CD14-positive monocyte (primary cell): ENCODE results near the gene FAM210A. TPM values are rescaled to one million over a fixed set of nuclear protein-coding genes. Genes with fewer than 3 reads are reported as not detected.
A peak's percentile ranks its signal among the peaks of the same experiment; 100 is the strongest.
"Not testable (repeated sequence)": the region's sequence is repeated elsewhere in the genome, so short reads cannot be mapped to it uniquely, and the experiment has no call there.

Experiments used
- DNase-seq, 3 donors: peaks; one replicate each; pipeline ENCODE4 v3.0.0-alpha.2; 2011 to 2022
- H2AFZ ChIP-seq: 2 replicates; pipeline ENCODE4 v1.6.0; 2012; ENCODE audit warnings: mild to moderate bottlenecking, low read depth, low read length, inconsistent platforms; ENCODE audit not compliant: insufficient read depth, poor library complexity, severe bottlenecking
- H3K27ac ChIP-seq, 2 donors: 1 replicate in 1 of 2; 2 replicates in 1 of 2; pipeline ENCODE4 v1.5.1; 2012 to 2013; ENCODE audit warnings: low read length in 2 of 2, control low read depth in 1 of 2, inconsistent platforms in 1 of 2, low read depth in 1 of 2, mild to moderate bottlenecking in 1 of 2
- H3K27me3 ChIP-seq, 2 donors: one replicate each; pipeline versions ENCODE4 v1.6.0 to v1.6.1; 2011 to 2013; ENCODE audit warnings: low read length in 2 of 2; ENCODE audit not compliant: control insufficient read depth in 2 of 2, insufficient read depth in 2 of 2
- H3K36me3 ChIP-seq, 2 donors: replicated peaks in 1 of 2; 1 replicate in 1 of 2; 2 replicates in 1 of 2; pipeline versions ENCODE4 v1.5.1 to v1.6.1; 2012 to 2013; ENCODE audit warnings: low read length in 2 of 2, control low read depth in 1 of 2, inconsistent platforms in 1 of 2, mild to moderate bottlenecking in 1 of 2; ENCODE audit not compliant: insufficient read depth in 2 of 2, control insufficient read depth in 1 of 2
- H3K4me1 ChIP-seq, 2 donors: 1 replicate in 1 of 2; 2 replicates in 1 of 2; pipeline versions ENCODE4 v1.5.1 to v1.6.1; 2012 to 2013; ENCODE audit warnings: low read length in 2 of 2, control low read depth in 1 of 2, inconsistent platforms in 1 of 2, mild to moderate bottlenecking in 1 of 2, moderate library complexity in 1 of 2; ENCODE audit not compliant: insufficient read depth in 2 of 2, control insufficient read depth in 1 of 2
- H3K4me2 ChIP-seq: replicated peaks from 2 replicates; pipeline ENCODE3; 2012; ENCODE audit warnings: low read length, moderate library complexity, mild to moderate bottlenecking; ENCODE audit not compliant: poor library complexity, severe bottlenecking; ENCODE audit errors: extremely low read depth
- H3K4me3 ChIP-seq, 3 experiments: fragments of 200-600 bp in 1 of 3; sonication (generic) in 1 of 3; replicated peaks in 1 of 3; 1 replicate in 2 of 3; 2 replicates in 1 of 3; pipeline ENCODE4 v1.5.1; 2011 to 2013; ENCODE audit warnings: low read length in 3 of 3, mild to moderate bottlenecking in 3 of 3, control low read depth in 2 of 3, low read depth in 2 of 3, inconsistent platforms in 1 of 3, moderate library complexity in 1 of 3
- H3K79me2 ChIP-seq: 2 replicates; pipeline ENCODE4 v1.6.0; 2012; ENCODE audit warnings: mild to moderate bottlenecking, control low read depth, inconsistent platforms, low read length, moderate library complexity; ENCODE audit not compliant: insufficient read depth
- H3K9ac ChIP-seq: 2 replicates; pipeline ENCODE4 v1.6.0; 2017; ENCODE audit warnings: low read length, mild to moderate bottlenecking; ENCODE audit not compliant: insufficient read depth, poor library complexity, severe bottlenecking
- H3K9me3 ChIP-seq, 2 donors: replicated peaks in 1 of 2; 1 replicate in 1 of 2; 2 replicates in 1 of 2; pipeline versions ENCODE4 v1.5.1 to v1.6.1; 2012 to 2013; ENCODE audit warnings: low read length in 2 of 2, control low read depth in 1 of 2; ENCODE audit not compliant: control insufficient read depth in 1 of 2, insufficient read depth in 1 of 2
- H4K20me1 ChIP-seq: 2 replicates; pipeline ENCODE4 v1.6.0; 2012; ENCODE audit warnings: mild to moderate bottlenecking, low read length, control low read depth, moderate library complexity; ENCODE audit not compliant: insufficient read depth
- H3K27ac Mint-ChIP-seq, 7 donors: one replicate each; pipeline ENCODE4 v1.8.0; 2020; ENCODE audit warnings: mild to moderate bottlenecking in 7 of 7, mixed read lengths in 7 of 7, moderate library complexity in 6 of 7, inconsistent platforms in 2 of 7
- H3K27me3 Mint-ChIP-seq, 3 donors: one replicate each; pipeline ENCODE4 v1.8.0; 2021 to 2022; ENCODE audit warnings: low read depth in 3 of 3, mild to moderate bottlenecking in 3 of 3, mixed read lengths in 3 of 3, moderate library complexity in 3 of 3, inconsistent platforms in 1 of 3
- H3K36me3 Mint-ChIP-seq, 2 donors: one replicate each; pipeline ENCODE4 v1.8.0; 2020; ENCODE audit warnings: mixed read lengths in 2 of 2, inconsistent platforms in 1 of 2, mild to moderate bottlenecking in 1 of 2
- H3K4me1 Mint-ChIP-seq: one replicate; pipeline ENCODE4 v1.8.0; 2020; ENCODE audit warnings: mild to moderate bottlenecking, mixed read lengths
- H3K4me3 Mint-ChIP-seq, 2 donors: one replicate each; pipeline ENCODE4 v1.8.0; 2020; ENCODE audit warnings: mild to moderate bottlenecking in 2 of 2, mixed read lengths in 2 of 2, moderate library complexity in 1 of 2
- H3K9me3 Mint-ChIP-seq, 7 donors: one replicate each; pipeline ENCODE4 v1.8.0; 2020 to 2022; ENCODE audit warnings: mixed read lengths in 7 of 7, mild to moderate bottlenecking in 6 of 7, moderate library complexity in 6 of 7, inconsistent platforms in 2 of 7
- CTCF ChIP-seq: fragments of 200-600 bp; IDR thresholded peaks from one replicate; pipeline ENCODE4 v1.8.0; 2022; ENCODE audit warnings: antibody characterized with exemption, mild to moderate bottlenecking
- WGBS: methylation state at CpG from one replicate; pipeline ENCODE4 v1.1.5; 2013; ENCODE audit warnings: missing lambda C conversion rate; ENCODE audit not compliant: insufficient coverage; 5-methylcytosine and 5-hydroxymethylcytosine counted together
- intact Hi-C, 2 donors: fragments of 100-400 bp; cut with micrococcal nuclease; formaldehyde crosslinking; loops; one replicate each; pipeline versions ENCODE4 v1.15.0 to v1.15.1; 2023
- polyA plus RNA-seq, 3 donors: library from polyadenylated mRNA; depleted of rRNA in 1 of 3; unstranded in 2 of 3; stranded (reverse) in 1 of 3; fragments of 300-500 nt in 2 of 3; fragments of >200 nt in 1 of 3; fragmentation: Illumina TruSeq in 2 of 3; gene quantifications; 1 replicate in 2 of 3; 2 replicates in 1 of 3; pipeline ENCODE4 v1.2.3, GENCODE V29; 2012 to 2021

Gene FAM210A
- polyA plus RNA-seq, 3 donors: 2.8 to 6.9 (median 6.9) TPM

GRCh38 chr18:13756261-13756660 is 29.9 kb upstream of the FAM210A start:
- H3K27me3 Mint-ChIP-seq: peaks cover 0 to 2% (median 0%) of the 10 kb centered on the region in 3 donors
- H3K9me3 Mint-ChIP-seq: peaks cover 0 to 2% (median 0%) of the 10 kb centered on the region in 7 donors
- H3K4me1 Mint-ChIP-seq: no peaks in the 10 kb centered on the region
- H3K36me3 Mint-ChIP-seq: peaks cover 81 to 82% of the 10 kb centered on the region in 2 donors
- Histone ChIP-seq H3K36me3 (peaks cover 50 to 92% of the 10 kb centered on the region in 2 donors), H3K9ac (no peak overlapping the region), H3K27ac (no peak overlapping the region), H3K4me3 (no peak overlapping the region), H3K9me3 (no peaks in the 10 kb centered on the region), H2AFZ (no peak overlapping the region), H3K4me2 (no peak overlapping the region), H3K27me3 (no peaks in the 10 kb centered on the region), H4K20me1 (no peaks in the 10 kb centered on the region), H3K4me1 (no peaks in the 10 kb centered on the region), H3K79me2 (no peaks in the 10 kb centered on the region)
- DNase-seq: no peak
- WGBS: no CpG with 5 or more reads among the region's 2 CpGs
- no peak for TF ChIP-seq CTCF
- intact Hi-C loops: no loop called here
- no peak overlapping the region for H3K27ac Mint-ChIP-seq
- H3K4me3 Mint-ChIP-seq: no peak overlapping the region

GRCh38 chr18:13751599-13751998 is 25.2 kb upstream of the FAM210A start:
- WGBS: no CpG with 5 or more reads among the region's 3 CpGs
- H4K20me1 ChIP-seq, H3K4me2 ChIP-seq, DNase-seq, H3K27ac ChIP-seq, H3K27me3 ChIP-seq, H3K79me2 ChIP-seq, H3K4me1 Mint-ChIP-seq, H3K4me1 ChIP-seq, intact Hi-C loops, H3K4me3 Mint-ChIP-seq, H3K4me3 ChIP-seq, H3K9me3 ChIP-seq, H3K9me3 Mint-ChIP-seq, H3K9ac ChIP-seq, H2AFZ ChIP-seq, H3K27me3 Mint-ChIP-seq: not testable (repeated sequence)
- peaks cover 74 to 96% of the 10 kb centered on the region in 2 donors for H3K36me3 ChIP-seq
- Mint-ChIP-seq H3K27ac (peak overlapping the region in 1 of 7 donors; percentile 62), H3K36me3 (peaks cover 90 to 97% of the 10 kb centered on the region in 2 donors)
